Liver (tissue), 3 donors: Measurements from ENCODE around the gene MYMK.

Experiments
- GABPA ChIP-seq, 2 donors: IDR thresholded peaks in 1 of 2; conservative IDR thresholded peaks in 1 of 2; 2 replicates each; pipeline ENCODE4 v1.6.1; 2016; ENCODE audit warnings: antibody characterized with exemption in 2 of 2, mild to moderate bottlenecking in 1 of 2, moderate library complexity in 1 of 2
- HNF4G ChIP-seq: IDR thresholded peaks from 2 replicates; pipeline ENCODE4 v1.6.1; 2016; ENCODE audit warnings: antibody characterized with exemption
- JUND ChIP-seq, 2 donors: IDR thresholded peaks; 2 replicates each; pipeline ENCODE4 v1.6.1; 2016; ENCODE audit warnings: antibody characterized with exemption in 2 of 2
- NR2F2 ChIP-seq: IDR thresholded peaks from 2 replicates; pipeline ENCODE4 v1.6.1; 2016; ENCODE audit warnings: antibody characterized with exemption
- RAD21 ChIP-seq, 2 donors: IDR thresholded peaks; 2 replicates each; pipeline ENCODE4 v1.6.1; 2016; ENCODE audit warnings: antibody characterized with exemption in 2 of 2, mild to moderate bottlenecking in 2 of 2
- SP1 ChIP-seq: IDR thresholded peaks from 2 replicates; pipeline ENCODE4 v1.6.1; 2018; ENCODE audit warnings: antibody characterized with exemption, mild to moderate bottlenecking
- YY1 ChIP-seq: IDR thresholded peaks from 2 replicates; pipeline ENCODE4 v1.6.1; 2016; ENCODE audit warnings: antibody characterized with exemption, mild to moderate bottlenecking
- TF ChIP-seq, protein P1 (sequence below): fragments of 150-350 bp; IDR thresholded peaks from 2 replicates; pipeline ENCODE4 v1.5.1; 2017; ENCODE audit warnings: improper control_type of control experiment, low read depth, low read length; ENCODE audit not compliant: missing input control
- TF ChIP-seq, protein P2 (sequence below): IDR thresholded peaks from 2 replicates; pipeline ENCODE4 v1.6.1; 2016; ENCODE audit warnings: antibody characterized with exemption
- TF ChIP-seq, protein P3 (sequence below): IDR thresholded peaks from 2 replicates; pipeline ENCODE4 v1.6.1; 2016; ENCODE audit warnings: antibody characterized with exemption
- TF ChIP-seq, protein P4 (sequence below): IDR thresholded peaks from 2 replicates; pipeline ENCODE4 v1.6.1; 2016; ENCODE audit warnings: antibody characterized with exemption
- TF ChIP-seq, protein P5 (sequence below): IDR thresholded peaks from 2 replicates; pipeline ENCODE4 v1.6.1; 2016; ENCODE audit warnings: antibody characterized with exemption, mild to moderate bottlenecking
- donor health status: healthy.
- donor health status: healthy.

DNA sequence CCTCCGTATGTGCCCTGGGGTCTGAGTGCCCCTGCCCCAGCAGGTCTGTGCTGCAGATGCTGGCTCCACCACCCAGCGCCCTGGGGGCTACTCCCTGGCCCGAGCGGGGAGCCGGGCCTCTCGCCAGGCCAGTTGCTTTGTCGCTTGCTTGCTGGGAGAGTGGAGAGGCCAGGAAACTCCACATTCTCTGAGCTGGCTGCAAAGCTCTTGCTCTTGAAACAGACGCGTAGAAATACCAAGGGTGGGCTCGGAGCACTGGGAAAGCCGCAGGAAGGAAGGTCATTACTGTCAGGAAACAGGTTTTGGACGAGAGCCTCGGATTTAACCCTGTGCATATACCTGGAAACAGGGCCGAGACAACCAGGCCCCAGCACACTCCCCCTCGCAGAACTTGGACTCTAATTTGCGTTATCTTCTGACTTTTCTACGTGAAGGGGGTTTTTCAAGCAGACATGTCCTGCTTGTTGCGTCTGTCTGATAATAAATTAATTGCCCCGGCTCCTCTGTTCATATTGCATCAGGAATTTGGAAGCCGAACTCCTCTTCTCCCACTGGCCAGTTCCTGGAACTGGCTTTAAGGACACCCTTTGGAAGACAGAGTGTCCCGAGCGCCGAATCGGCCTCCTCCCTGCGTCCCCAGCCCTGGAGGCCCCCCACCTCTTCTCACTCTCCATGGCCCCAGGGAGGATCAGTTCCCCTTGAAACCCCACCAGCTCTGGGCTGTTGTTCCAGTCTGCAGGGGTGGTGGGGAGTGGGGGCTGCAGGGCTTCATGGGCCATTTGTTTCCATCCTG is 20.9 kb upstream of the MYMK start:
- TF ChIP-seq SP1: no peak
- no peak for TF ChIP-seq RAD21 (IDR thresholded peaks at IDR 0.05)
- TF ChIP-seq, protein P1, sequence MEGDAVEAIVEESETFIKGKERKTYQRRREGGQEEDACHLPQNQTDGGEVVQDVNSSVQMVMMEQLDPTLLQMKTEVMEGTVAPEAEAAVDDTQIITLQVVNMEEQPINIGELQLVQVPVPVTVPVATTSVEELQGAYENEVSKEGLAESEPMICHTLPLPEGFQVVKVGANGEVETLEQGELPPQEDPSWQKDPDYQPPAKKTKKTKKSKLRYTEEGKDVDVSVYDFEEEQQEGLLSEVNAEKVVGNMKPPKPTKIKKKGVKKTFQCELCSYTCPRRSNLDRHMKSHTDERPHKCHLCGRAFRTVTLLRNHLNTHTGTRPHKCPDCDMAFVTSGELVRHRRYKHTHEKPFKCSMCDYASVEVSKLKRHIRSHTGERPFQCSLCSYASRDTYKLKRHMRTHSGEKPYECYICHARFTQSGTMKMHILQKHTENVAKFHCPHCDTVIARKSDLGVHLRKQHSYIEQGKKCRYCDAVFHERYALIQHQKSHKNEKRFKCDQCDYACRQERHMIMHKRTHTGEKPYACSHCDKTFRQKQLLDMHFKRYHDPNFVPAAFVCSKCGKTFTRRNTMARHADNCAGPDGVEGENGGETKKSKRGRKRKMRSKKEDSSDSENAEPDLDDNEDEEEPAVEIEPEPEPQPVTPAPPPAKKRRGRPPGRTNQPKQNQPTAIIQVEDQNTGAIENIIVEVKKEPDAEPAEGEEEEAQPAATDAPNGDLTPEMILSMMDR: no peak
- no peak for TF ChIP-seq JUND (IDR thresholded peaks at IDR 0.05)
- no peak for TF ChIP-seq YY1
- TF ChIP-seq, protein P2, sequence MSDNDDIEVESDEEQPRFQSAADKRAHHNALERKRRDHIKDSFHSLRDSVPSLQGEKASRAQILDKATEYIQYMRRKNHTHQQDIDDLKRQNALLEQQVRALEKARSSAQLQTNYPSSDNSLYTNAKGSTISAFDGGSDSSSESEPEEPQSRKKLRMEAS: no peak
- TF ChIP-seq, protein P3, sequence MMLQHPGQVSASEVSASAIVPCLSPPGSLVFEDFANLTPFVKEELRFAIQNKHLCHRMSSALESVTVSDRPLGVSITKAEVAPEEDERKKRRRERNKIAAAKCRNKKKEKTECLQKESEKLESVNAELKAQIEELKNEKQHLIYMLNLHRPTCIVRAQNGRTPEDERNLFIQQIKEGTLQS: no peak
- TF ChIP-seq NR2F2: peak; percentile 94
- no peak for TF ChIP-seq HNF4G
- TF ChIP-seq GABPA (IDR thresholded peaks at IDR 0.05 in 1 of 2, conservative IDR thresholded peaks at IDR 0.05 in 1 of 2): no peak
- TF ChIP-seq, protein P4, sequence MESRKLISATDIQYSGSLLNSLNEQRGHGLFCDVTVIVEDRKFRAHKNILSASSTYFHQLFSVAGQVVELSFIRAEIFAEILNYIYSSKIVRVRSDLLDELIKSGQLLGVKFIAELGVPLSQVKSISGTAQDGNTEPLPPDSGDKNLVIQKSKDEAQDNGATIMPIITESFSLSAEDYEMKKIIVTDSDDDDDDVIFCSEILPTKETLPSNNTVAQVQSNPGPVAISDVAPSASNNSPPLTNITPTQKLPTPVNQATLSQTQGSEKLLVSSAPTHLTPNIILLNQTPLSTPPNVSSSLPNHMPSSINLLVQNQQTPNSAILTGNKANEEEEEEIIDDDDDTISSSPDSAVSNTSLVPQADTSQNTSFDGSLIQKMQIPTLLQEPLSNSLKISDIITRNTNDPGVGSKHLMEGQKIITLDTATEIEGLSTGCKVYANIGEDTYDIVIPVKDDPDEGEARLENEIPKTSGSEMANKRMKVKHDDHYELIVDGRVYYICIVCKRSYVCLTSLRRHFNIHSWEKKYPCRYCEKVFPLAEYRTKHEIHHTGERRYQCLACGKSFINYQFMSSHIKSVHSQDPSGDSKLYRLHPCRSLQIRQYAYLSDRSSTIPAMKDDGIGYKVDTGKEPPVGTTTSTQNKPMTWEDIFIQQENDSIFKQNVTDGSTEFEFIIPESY: no peak
- TF ChIP-seq, protein P5, sequence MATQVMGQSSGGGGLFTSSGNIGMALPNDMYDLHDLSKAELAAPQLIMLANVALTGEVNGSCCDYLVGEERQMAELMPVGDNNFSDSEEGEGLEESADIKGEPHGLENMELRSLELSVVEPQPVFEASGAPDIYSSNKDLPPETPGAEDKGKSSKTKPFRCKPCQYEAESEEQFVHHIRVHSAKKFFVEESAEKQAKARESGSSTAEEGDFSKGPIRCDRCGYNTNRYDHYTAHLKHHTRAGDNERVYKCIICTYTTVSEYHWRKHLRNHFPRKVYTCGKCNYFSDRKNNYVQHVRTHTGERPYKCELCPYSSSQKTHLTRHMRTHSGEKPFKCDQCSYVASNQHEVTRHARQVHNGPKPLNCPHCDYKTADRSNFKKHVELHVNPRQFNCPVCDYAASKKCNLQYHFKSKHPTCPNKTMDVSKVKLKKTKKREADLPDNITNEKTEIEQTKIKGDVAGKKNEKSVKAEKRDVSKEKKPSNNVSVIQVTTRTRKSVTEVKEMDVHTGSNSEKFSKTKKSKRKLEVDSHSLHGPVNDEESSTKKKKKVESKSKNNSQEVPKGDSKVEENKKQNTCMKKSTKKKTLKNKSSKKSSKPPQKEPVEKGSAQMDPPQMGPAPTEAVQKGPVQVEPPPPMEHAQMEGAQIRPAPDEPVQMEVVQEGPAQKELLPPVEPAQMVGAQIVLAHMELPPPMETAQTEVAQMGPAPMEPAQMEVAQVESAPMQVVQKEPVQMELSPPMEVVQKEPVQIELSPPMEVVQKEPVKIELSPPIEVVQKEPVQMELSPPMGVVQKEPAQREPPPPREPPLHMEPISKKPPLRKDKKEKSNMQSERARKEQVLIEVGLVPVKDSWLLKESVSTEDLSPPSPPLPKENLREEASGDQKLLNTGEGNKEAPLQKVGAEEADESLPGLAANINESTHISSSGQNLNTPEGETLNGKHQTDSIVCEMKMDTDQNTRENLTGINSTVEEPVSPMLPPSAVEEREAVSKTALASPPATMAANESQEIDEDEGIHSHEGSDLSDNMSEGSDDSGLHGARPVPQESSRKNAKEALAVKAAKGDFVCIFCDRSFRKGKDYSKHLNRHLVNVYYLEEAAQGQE: no peak
